Heart left ventricle (tissue), 13 donors: Measurements from ENCODE around the gene MZB1.

Source experiments
- POLR2A ChIP-seq, 2 donors: fragments of 450-650 bp; IDR thresholded peaks; one replicate each; pipeline ENCODE4 v1.6.1; 2017; ENCODE audit warnings: antibody characterized with exemption in 2 of 2, mild to moderate bottlenecking in 2 of 2, moderate library complexity in 2 of 2
- TF ChIP-seq, protein P1 (sequence below), 12 donors: fragments of 200-600 bp; sonication (generic) in 4 of 12; IDR thresholded peaks; one replicate each; pipeline versions ENCODE4 v1.5.0 to v1.8.0; 2018 to 2022; ENCODE audit warnings: antibody characterized with exemption in 12 of 12, mild to moderate bottlenecking in 5 of 12
- donor health status: ischemic (EF 13 %, LVEDD 7.1; RV severe dilation, severe dysfunction).
- donor health status: DM: no; HTN: yes; CAD: no.
- donor health status: DM: no; HTN: no; CAD: no.
- donor health status: ischemic (EF 25% LVEDD 6.9; RV normal size, moderate dysfunction).
- donor health status: ischemic (EF 25% LVEDD 5.7; RV mildly dilated, moderate dysfunction).
- donor health status: ischemic (EF 35%, LVEDD 5.7; RV mildly dilated, moderate dysfunction).
- donor health status: nonischemic (EF 11% LVEDD 7.7; RV severe dilation, severe dysfunction).
- donor health status: DM: yes; HTN: yes; CAD: no.
- donor health status: PGD.
- donor health status: ischemic (EF 29% LVEDD 5.4; RV normal size, mild dysfunction).
- donor health status: nonischemic (EF 23%, LVEDD 6.1; RV moderate dilation, normal function).

DNA sequence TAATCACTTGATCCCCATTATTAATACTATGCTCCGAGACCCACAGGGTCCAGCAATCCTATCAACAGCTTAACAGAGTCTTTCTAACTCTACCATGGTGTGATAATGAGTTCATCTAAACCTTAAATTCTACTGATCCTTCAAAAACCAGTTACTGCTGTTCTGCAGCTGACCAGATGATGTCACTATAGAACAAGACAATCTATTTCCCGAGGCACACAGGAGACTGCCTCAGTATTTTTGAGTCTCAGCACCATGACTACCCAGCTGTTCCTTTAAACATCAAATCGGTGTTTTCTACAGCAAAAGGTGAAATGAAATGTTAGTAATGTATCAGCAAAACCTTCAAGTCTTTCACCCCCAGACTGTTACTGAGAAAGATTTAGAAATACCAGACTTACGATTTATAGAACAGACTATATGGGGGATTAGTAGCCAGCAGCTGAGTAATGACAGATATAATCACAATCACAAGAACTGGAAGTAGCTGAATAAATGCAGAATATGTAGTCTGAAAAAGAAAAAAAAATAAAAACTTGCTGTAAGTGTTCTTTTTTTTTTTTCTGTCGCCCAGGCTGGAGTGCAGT, 32.7 kb upstream of the MZB1 start:
- TF ChIP-seq, protein P1, sequence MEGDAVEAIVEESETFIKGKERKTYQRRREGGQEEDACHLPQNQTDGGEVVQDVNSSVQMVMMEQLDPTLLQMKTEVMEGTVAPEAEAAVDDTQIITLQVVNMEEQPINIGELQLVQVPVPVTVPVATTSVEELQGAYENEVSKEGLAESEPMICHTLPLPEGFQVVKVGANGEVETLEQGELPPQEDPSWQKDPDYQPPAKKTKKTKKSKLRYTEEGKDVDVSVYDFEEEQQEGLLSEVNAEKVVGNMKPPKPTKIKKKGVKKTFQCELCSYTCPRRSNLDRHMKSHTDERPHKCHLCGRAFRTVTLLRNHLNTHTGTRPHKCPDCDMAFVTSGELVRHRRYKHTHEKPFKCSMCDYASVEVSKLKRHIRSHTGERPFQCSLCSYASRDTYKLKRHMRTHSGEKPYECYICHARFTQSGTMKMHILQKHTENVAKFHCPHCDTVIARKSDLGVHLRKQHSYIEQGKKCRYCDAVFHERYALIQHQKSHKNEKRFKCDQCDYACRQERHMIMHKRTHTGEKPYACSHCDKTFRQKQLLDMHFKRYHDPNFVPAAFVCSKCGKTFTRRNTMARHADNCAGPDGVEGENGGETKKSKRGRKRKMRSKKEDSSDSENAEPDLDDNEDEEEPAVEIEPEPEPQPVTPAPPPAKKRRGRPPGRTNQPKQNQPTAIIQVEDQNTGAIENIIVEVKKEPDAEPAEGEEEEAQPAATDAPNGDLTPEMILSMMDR (IDR thresholded peaks at IDR 0.05) = peak; percentile 67 to 94 (median 82)
- no peak for TF ChIP-seq POLR2A (IDR thresholded peaks at IDR 0.05)
